PC-9 (cell line): ENCODE data around the gene KLHL42. TPM values are rescaled to one million over a fixed set of nuclear protein-coding genes. Genes with fewer than 3 reads are reported as not detected.
A peak's percentile ranks its signal among the peaks of the same experiment; 100 is the strongest.

Experiments used
- BruUV-seq: library from RNA; stranded (reverse); fragments of 400-500 nt; replicated peaks from 2 replicates; lab custom pipeline; 2021; lab: Mats Ljungman, UMichigan
- CTCF ChIA-PET: fragments of 300-600 bp; sonication (Branson Sonifier 250); formaldehyde crosslinking; loops from one replicate; lab custom pipeline; 2022; ENCODE audit warnings: antibody characterized with exemption; lab: Charles Lee
- POLR2A ChIA-PET: fragments of 300-600 bp; sonication (Branson Sonifier 250); formaldehyde crosslinking; loops from one replicate; lab custom pipeline; 2022; ENCODE audit warnings: antibody characterized with exemption; ENCODE audit not compliant: unreplicated experiment; lab: Charles Lee
- DNase-seq, 2 experiments: peaks; one replicate each; pipeline versions ENCODE4 v3.0.0 to v3.0.0-alpha.2; 2015 to 2022; ENCODE audit warnings: mixed read lengths in 1 of 2
- H2AFZ ChIP-seq: fragments of 200-600 bp; sonication (generic); 2 replicates; pipeline ENCODE4 v1.8.1; 2017; ENCODE audit warnings: antibody characterized with exemption
- H3F3A ChIP-seq: fragments of 200-600 bp; sonication (generic); 2 replicates; pipeline ENCODE4 v1.8.1; 2017; ENCODE audit warnings: antibody characterized with exemption, mild to moderate bottlenecking, low read depth; ENCODE audit not compliant: insufficient read depth
- H3K27ac ChIP-seq: fragments of 200-600 bp; sonication (generic); 2 replicates; pipeline ENCODE4 v1.6.1; 2016; ENCODE audit warnings: mixed run types
- H3K27me3 ChIP-seq: fragments of 200-600 bp; sonication (generic); 2 replicates; pipeline ENCODE4 v1.6.1; 2016; ENCODE audit warnings: low read depth, mixed run types; ENCODE audit not compliant: insufficient read depth
- H3K36me3 ChIP-seq: fragments of 200-600 bp; sonication (generic); 2 replicates; pipeline ENCODE4 v1.6.1; 2016; ENCODE audit warnings: low read depth, mixed run types
- H3K4me1 ChIP-seq: fragments of 200-600 bp; sonication (generic); replicated peaks from 2 replicates; pipeline ENCODE4 v1.6.1; 2016; ENCODE audit warnings: mixed run types; ENCODE audit not compliant: insufficient read depth
- H3K4me2 ChIP-seq: fragments of 200-600 bp; sonication (generic); 2 replicates; pipeline ENCODE4 v1.6.1; 2017; ENCODE audit warnings: mixed run types
- H3K4me3 ChIP-seq: fragments of 200-600 bp; sonication (generic); 2 replicates; pipeline ENCODE4 v1.6.1; 2016; ENCODE audit warnings: mixed run types
- H3K79me2 ChIP-seq: fragments of 200-600 bp; sonication (generic); 2 replicates; pipeline ENCODE4 v1.6.1; 2017; ENCODE audit warnings: low read depth, mixed run types
- H3K9me2 ChIP-seq: fragments of 200-600 bp; sonication (generic); 2 replicates; pipeline ENCODE4 v1.8.1; 2017; ENCODE audit warnings: mild to moderate bottlenecking; ENCODE audit not compliant: insufficient read depth
- H3K9me3 ChIP-seq: fragments of 200-600 bp; sonication (generic); 2 replicates; pipeline ENCODE4 v1.8.1; 2016; ENCODE audit warnings: low read depth; ENCODE audit not compliant: insufficient read depth
- H4K20me1 ChIP-seq: fragments of 200-600 bp; sonication (generic); 2 replicates; pipeline ENCODE4 v1.8.1; 2017; ENCODE audit not compliant: insufficient read depth
- CTCF ChIP-seq: fragments of 200-600 bp; sonication (generic); conservative IDR thresholded peaks from 2 replicates; pipeline ENCODE4 v1.6.1; 2017; ENCODE audit warnings: mixed run types, antibody characterized with exemption, mild to moderate bottlenecking, moderate library complexity
- EZH2 ChIP-seq: fragments of 200-600 bp; sonication (generic); IDR thresholded peaks from 2 replicates; pipeline ENCODE4 v1.8.0; 2017; ENCODE audit warnings: antibody characterized with exemption, low read depth
- intact Hi-C: fragments of 100-400 bp; cut with micrococcal nuclease; formaldehyde crosslinking; loops from one replicate; pipeline ENCODE4 v1.10.0; 2022; ENCODE audit not compliant: unreplicated experiment
- total RNA-seq: library from RNA; stranded (reverse); gene quantifications from 2 replicates; pipeline ENCODE4 v1.2.3, GENCODE V29; 2021

KLHL42 gene
- total RNA-seq, 1 experiment from 2014 or later = 33.6 TPM

DNA sequence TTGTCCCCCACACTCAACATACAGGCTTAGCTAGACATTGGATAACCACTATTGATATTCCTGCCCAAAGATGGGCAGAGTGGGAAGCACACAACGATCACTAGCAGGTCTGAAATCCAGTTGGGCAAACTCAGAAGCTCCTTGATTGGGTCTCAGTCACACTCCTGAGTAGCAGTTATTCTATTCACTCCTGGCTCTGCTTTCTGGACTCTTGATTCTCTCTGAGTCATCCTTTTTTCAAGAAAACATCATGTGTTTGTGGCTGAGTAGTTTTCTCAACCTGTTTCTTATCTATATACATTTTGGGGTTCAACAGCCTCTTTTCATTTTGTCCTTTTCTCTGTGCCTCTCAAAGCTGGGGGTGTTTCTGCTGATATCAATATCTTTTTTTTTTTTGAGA lies 46.0 kb downstream of the KLHL42 start:
- Histone ChIP-seq H3K4me3 (no peak overlapping the region), H3K9me2 (no peaks in the 10 kb centered on the region), H3K4me2 (no peak overlapping the region), H3K4me1 (peaks cover 31% of the 10 kb centered on the region), H3F3A (peaks cover 27% of the 10 kb centered on the region), H3K27me3 (no peaks in the 10 kb centered on the region), H3K27ac (no peak overlapping the region), H4K20me1 (no peaks in the 10 kb centered on the region), H2AFZ (no peak overlapping the region), H3K79me2 (no peaks in the 10 kb centered on the region), H3K36me3 (no peaks in the 10 kb centered on the region), H3K9me3 (no peaks in the 10 kb centered on the region)
- TF ChIP-seq EZH2 = no peak
- no peak for TF ChIP-seq CTCF
- POLR2A ChIA-PET = no interaction called here
- BruUV-seq = no TSS peak
- CTCF ChIA-PET = no interaction called here
- intact Hi-C loops = loop anchor here (10.0 kb wide), 1 partner anchor 339 kb away; no protein-coding TSS in a partner anchor
- DNase-seq = no peak

DNA sequence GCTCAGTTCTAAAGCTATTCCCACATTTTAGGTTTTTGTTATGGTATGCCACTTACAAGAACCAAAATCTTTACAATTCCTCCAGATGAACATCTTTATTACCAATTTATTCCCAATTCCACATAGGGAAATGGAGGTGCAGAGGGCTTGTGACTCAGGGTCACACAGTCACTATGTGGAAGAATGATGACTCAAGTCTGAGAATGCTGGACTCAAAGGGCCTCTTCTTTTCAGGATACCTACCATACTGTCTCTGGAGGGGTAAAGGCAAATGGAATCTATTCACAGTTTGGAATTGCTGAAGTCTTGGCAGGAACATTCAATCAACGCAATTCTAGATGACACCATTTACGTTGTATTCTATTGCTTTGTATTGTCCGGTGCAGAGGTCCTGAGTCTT lies 48.2 kb downstream of the KLHL42 start:
- TF ChIP-seq EZH2 (no peak), CTCF (no peak)
- no peaks in the 10 kb centered on the region for H3K9me3 ChIP-seq
- no peaks in the 10 kb centered on the region for H3K27me3 ChIP-seq
- no peaks in the 10 kb centered on the region for H3K9me2 ChIP-seq
- H3F3A ChIP-seq = peaks cover 6% of the 10 kb centered on the region; the same call in 1 of the 2 replicates
- no peak overlapping the region for H3K4me2 ChIP-seq
- H3K79me2 ChIP-seq = no peaks in the 10 kb centered on the region
- no peak overlapping the region for H3K27ac ChIP-seq
- no TSS peak for BruUV-seq
- intact Hi-C loops = loop anchor here (10.0 kb wide), 1 partner anchor 337 kb away; no protein-coding TSS in a partner anchor
- no peak overlapping the region for H3K4me3 ChIP-seq
- ChIA-PET CTCF (interaction anchor here (0.7 kb wide), 1 partner anchor 1501 kb away, joined by 3 read pairs; no protein-coding TSS in a partner anchor), POLR2A (no interaction called here)
- H3K36me3 ChIP-seq = no peaks in the 10 kb centered on the region
- no peaks in the 10 kb centered on the region for H4K20me1 ChIP-seq
- peaks cover 13% of the 10 kb centered on the region for H3K4me1 ChIP-seq
- no peak for DNase-seq
- no peak overlapping the region; the same call in 1 of the 2 replicates for H2AFZ ChIP-seq

DNA sequence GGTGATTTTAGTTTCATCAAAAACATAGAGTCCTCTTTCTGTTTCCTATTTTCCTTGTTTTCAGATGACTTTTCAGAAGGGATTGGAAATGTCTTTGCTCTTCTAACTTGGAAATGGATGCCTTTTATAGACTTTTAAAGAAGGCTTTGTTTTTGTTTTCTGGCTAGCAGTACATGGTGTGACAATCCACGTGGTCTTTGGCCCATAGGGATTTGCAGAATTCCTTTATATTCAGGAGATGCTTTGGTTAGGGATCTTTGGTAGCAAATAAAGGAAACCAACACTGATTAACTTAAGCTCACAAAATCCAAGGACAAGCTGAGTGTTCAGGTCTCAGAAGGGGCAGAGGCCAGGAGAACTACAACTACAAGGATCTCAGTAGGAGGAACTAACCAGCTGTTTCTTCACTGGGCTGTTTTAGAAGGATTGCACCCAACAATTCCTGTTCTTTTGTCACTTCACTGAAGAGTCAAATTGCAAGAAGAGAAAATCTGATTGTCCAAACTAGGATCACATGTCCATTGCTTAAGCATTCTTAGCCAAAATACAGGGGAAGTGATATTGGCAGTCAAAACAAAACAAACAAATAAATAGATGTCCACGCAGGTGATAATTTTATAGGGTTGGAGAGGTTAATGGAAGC lies 58.6 kb downstream of the KLHL42 start:
- POLR2A ChIA-PET = no interaction called here
- H3K9me2 ChIP-seq = no peaks in the 10 kb centered on the region
- BruUV-seq = no TSS peak
- TF ChIP-seq EZH2 (no peak), CTCF (no peak)
- H4K20me1 ChIP-seq = no peaks in the 10 kb centered on the region
- intact Hi-C loops = no loop called here
- CTCF ChIA-PET = interaction anchor here (0.6 kb wide), 1 partner anchor 98 kb away, joined by 3 read pairs; no protein-coding TSS in a partner anchor
- no peak overlapping the region for H3K4me3 ChIP-seq
- DNase-seq = no peak
- H3K9me3 ChIP-seq = no peaks in the 10 kb centered on the region
- H3K27ac ChIP-seq = no peak overlapping the region
- H3K36me3 ChIP-seq = 0 out of 2 replicates have a peak, but pooled peaks cover 2% of the 10 kb centered on the region
- no peaks in the 10 kb centered on the region for H3K79me2 ChIP-seq
- H3K27me3 ChIP-seq = no peaks in the 10 kb centered on the region
- no peaks in the 10 kb centered on the region for H3F3A ChIP-seq
- H2AFZ ChIP-seq = 0 out of 2 replicates have a peak overlapping the region, but pooled peaks have one; percentile 5
- H3K4me2 ChIP-seq = no peak overlapping the region
- no peaks in the 10 kb centered on the region for H3K4me1 ChIP-seq
